Activated CD4-positive, alpha-beta T cell treated with anti-CD3 and anti-CD28 coated beads for 48 hours (primary cell): ENCODE measurements around the gene FBXL22.
"Not testable (repeated sequence)": the region's sequence is repeated elsewhere in the genome, so short reads cannot be mapped to it uniquely, and the experiment has no call there.

Experiments used
- DNase-seq: peaks from one replicate; pipeline ENCODE4 v3.0.0-alpha.2; 2020

Gene FBXL22

DNA sequence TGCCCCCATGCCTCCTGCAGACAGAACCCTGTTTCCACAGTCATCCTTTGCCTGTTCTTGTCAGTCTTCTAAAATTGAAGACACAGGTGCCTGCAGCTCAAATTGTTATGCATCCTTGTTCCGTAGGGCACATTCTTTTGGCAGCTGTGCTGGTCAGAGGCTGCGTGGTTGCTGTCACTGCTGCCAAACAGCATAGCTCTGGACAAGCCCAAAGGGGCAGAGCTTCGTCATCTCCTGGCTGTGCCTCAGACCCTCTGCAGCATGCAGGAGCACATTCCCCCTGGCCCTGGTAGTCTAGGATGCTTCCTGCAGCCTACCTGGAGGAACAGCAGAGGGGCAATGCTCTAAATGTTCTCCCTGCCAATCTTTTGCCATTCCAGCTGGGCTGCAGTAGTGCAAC is 2.1 kb upstream of the FBXL22 start:
- no peak for DNase-seq

DNA sequence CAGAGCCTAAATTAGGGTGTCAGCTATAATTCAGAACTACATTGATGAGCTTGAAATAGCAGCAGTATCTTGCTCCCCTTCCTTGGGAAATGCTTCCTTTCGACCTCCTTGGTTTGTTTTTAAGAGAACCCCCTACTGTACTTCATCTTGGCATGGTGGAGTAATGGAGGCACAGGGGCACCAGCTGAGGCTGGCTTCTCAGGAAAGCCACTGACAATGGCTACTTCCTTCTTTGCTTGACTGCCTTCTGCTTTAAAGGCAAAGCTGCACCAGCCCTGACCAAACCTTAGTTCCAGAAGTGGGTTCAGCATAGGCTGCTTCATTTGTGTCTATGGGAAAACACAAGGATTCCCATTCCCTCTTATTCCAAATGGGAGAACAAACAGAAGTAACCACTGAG is 1.5 kb upstream of the FBXL22 start:
- no peak for DNase-seq

DNA sequence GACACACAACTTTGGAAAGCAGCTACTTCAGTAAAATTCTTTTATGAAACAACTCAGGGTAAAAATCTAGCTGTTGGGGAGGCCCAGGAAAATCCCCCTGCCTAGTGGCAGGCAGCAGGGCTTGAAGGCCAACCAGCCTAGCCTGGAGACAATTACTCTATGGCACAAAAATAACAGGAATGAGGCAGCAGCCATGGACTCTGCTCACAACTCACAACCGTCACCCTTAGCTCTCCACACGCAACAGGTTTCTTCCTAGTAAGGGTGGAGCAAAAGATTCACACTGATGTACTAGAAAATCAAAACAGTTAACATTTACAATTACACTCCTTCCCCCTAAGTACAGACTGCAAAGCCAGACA is 530 bp upstream of the FBXL22 start:
- DNase-seq, result no peak

DNA sequence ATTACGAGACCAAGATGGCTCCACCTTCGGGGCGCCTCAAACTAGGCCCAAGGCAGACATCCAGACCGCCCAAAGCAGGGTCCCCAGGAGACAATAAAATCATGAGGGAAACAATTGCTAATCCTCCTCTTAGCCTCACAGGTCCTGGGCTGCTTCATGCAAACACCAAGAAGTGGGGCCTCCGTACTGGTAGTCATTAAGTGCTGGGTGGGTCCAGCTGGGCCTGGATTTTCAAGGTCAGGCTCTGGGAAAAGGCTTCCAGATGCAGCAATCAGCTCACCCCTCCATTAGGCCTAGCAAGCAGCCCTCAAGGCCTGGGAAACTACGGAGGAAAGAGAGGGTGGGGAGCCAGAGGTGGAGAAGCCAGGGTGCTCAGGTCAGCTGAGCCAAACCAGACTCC is 634 bp downstream of the FBXL22 start:
- no peak for DNase-seq

DNA sequence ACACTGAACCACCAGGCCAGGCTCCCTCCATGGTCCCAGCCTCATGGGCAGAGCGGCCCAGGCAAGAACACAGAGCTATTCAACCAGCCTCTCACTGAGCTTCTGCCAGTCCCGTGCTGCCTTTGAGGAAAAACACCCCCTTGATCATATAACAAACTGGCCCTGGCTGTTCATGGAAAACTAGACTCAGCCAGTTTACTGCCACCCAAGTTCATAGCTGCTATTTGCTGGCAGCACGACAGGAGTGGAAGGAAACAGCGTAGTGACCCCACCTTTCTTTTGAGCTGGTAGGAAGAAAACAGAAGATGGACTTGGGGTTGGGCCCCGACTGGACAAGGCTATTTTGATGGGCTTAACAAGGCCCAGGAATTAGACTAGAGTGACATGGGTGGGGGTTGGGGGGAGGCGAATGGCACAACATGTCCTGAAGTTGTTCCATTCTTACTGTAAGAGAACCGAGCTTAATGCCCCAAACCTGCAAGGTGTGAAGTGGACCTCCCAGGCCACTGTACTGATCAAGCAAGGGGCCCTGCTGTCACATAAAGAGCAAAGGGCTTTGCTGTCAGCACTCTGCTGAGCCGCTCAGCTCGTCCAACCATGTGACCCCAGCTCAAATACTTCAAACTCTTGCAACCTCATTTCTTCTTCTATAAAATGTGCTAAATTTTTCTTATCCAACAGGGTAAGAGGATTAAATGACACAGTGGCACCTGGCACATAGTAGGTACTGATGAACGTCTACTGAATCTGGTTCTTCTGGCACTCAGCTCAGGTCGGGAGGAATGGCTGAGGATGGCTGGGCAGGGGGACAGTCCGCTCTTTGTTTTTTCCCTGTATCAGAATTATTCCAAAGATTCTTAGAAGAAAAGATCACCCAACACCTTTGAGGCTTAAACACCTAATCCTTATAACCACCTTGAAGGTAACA is 1.6 kb downstream of the FBXL22 start:
- no peak for DNase-seq

DNA sequence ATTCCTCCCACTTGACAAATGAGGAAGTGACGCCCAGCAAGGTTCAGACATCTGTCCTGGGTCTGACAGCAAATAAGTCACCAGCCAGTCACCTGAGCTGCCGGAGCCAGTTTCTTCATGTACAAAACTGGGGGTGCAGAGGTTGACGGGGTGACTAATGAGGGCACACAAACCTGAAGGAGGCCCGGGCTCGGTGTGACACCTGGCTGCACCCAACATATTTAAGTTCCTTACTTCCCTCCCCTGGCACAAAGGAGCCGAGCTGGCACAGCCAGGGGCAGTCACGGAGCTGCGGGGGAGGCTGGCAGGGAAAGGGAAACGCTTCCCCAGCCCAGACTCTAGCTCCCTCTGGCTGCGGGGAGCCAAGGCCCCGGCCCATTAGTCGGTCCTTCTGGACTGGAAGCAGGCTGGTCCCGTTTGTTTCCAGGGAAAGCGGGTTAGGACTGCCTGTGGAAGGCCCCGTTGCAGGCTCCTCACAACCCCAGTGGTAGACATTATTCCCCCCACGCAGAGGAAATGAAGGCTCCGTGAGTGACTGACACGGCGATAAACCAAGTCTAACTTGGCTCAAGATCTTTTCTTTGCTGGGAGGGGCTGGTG is 2.3 kb downstream of the FBXL22 start:
- DNase-seq, result peak; percentile 62

DNA sequence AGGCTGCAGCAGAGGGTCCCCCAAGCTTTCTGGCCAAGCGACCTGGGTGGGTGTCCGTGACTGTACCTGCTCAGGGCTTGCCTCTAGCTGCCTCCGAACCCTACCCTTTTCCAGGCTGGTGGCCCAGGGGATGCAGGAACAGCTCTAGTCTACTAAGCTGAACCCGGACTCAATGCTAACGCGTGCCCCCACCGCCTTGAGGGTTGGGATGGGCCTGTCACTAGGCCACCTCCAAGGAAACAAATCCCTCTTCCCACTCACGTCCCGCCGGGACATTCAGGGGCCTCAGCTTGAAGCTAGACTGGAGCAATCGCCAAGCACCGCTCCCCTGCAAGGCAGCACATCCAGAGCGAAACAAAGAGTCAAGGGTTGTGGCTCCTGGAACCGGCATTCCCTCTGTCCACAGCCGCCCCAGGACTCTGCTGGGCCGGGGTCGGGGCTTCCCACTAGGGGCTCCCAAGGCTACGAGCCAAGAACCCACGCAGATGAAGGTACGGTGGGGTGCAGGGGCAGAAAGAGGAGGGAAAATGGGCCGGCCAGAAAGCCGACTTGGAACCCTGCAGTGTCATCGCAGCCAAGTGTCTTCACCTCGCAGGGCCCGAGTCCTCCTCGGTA is 2.9 kb downstream of the FBXL22 start:
- DNase-seq, result no peak

DNA sequence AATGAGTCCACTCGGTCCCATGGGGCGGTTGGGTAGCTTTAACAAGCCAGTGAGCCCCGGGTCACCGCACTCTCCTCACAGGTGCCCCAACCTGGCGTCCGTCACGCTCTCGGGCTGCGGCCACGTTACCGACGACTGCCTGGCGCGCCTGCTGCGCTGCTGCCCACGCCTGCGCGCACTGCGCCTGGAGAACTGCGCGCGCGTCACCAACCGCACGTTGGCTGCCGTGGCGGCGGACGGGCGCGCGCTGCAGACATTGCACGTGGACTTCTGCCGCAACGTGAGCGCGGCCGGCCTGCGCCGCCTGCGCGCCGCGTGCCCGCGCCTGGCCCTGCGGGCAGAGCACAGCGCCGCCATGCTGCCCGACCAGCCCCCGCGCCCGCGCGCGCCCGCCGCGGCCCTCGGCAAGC is 3.4 kb downstream of the FBXL22 start:
- DNase-seq, result peak; percentile 94

DNA sequence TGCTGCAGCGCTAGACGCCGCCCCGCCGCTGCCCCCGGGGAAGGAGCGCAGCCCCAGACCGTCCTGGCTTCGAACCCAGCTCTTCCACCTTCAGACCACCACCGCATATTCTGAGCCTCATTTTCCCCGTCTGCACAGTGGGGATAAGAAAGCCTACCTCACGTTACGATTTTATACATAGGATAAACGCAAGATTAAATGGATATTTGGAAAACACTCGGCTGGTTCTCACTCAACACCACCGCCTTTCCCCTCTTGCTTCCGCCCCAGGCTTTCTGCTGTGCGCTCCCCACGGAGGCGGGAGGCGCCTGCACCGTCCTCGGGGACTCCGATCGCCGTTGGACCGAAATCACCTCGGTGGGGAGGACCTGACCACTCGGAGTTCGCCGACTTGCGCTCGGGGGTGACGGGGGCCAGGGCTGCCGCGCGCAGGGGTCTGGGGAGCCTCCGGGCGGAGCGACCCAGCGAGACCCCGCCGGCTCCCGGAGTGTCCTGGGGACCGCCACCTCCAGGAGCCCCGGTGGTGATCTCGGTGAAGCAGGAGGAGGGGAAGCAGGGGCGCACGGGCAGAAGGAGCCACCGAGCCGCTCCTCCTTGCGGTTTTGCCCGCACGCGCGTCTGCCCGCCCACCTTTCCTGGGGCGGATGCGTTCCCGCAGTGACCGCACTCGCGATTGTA is 4.0 kb downstream of the FBXL22 start:
- peak; percentile 65 for DNase-seq

DNA sequence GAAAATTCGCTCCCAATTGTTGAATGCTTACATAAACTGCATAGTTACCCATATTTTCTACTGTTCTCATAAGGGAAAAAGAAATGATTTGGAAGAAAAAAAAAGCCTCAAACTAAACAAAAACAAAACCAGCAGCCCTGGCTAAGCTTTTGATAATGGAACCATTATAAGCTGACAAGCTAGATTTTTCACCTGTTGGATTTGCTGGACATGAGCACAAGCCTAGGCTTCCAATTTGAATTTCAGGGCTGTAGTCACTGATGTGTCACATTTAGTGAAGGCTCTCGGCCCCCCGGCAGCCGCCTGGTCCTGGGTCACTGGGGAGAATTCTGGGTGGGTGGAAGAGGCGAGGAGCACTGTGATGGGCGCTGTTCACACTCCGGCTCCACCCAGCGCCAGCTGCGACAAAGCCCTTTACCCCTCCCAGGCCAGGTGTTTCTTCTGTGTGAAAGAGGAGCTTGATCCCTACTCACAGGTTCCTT is 4.6 kb downstream of the FBXL22 start:
- DNase-seq, result no peak

DNA sequence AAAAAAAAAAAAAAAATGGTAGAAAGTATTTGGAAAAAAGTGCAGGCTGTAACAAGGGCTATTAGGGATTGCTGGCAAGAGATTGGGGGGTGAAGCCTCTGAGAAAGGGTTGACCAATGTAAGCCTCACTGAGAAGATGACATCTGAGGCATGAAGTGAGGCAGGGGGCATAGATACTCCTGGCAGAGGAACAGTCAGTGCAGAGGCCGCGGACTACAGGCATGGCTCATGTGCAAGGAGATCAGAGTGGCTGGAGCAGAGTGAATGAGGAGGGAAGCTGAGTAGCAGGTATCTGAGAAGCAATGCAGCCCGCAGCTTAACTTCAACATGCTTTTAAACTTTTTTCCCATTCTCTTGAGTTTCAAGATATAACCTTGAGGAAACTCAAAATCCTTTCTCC is 5.4 kb downstream of the FBXL22 start:
- DNase-seq, result no peak

DNA sequence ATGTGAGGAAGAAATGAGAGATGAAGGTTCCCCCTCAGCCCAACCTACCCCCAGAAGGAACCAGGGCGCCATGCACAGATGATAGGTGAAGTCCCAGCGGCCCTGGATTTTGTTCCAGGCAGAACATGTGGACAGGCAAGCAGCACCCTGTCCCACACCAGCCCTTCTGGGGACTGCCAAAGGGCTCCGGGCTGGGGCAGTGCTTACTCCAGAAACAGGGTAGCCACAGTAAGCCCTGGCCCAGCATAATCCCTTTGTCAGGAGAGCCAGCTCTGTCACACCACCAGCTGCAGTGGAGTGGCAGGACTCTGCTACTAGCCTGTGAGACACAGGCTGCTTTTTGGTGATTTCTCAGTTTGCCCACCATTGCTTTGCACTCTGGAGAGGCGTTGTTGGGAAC is 6.3 kb downstream of the FBXL22 start:
- DNase-seq, result no peak

DNA sequence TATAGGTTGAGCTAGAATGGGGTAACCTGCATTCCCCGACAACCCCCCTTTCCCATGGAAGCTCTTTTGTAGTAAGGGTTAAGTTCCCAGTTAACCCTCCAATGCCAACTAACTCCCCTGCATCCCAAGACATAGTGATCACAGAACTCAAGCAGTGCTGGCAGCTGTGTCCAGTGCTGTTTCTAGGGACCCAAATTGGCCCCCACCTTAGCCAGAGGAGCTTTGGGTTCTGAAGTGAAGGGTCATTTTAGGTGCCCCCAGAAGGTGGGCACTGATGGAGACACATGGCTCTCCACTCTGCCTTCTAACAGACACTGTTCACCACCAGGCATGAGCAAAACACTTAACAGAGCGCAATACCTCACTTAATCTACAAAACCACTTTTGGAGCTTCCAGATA is 7.1 kb downstream of the FBXL22 start:
- DNase-seq, result no peak

DNA sequence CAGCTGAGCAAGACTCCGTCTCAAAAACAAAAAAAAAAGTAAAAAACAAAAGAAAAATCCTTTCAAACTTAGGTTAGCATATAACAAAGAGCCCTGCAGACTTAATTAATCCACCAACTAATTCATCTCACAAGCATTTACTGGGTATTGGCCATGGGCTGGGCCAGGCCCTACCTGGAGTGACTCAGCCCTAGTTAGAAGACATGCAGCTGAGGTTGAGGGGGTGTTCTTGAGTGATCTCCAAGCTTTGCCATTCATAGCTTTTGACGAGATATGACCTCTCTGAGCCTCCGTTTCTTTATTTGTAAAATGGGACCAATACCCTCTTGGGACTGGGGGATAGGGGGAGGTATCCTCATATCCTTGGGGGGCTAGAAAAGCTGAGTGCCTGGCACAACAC is 7.8 kb downstream of the FBXL22 start:
- DNase-seq, result no peak

DNA sequence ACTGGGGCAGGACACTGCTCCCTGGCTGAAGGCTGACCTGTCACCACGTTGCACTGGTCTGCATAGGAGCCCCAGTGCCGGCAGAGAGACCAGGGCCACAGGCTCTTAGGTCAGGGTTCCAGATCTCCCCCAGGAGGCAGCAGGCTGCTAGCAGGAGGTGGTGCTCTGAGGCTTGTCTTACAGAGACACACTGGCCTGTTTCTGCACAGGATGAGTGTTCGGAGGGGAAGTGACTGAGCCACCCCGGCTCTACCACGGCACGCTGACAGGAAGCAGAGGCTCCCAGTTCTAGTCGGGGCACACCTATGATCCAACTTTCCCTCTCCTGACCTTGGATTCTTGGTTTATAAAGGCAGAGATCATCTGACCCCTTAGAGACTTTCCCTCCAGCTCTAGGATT is 8.6 kb downstream of the FBXL22 start:
- peak; percentile 75 for DNase-seq

DNA sequence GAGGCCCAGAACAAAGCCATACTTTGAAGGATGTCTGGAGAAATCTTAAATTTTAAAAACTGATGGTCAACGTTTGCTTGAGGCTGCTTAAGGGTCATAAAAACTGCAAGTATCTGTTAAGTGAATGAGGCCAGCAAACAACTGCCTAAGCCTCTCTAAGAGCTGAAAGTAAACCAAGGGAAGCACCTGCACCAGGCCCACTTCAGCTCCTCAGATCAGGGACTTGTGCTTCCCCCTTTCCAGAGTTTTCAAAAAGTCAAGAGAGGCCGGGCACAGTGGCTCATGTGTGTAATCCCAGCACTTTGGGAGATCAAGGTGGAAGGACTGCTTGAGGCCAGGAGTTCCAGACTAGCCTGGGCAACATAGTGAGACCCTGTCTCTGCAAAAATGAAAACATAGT is 9.1 kb downstream of the FBXL22 start:
- DNase-seq, result no peak

DNA sequence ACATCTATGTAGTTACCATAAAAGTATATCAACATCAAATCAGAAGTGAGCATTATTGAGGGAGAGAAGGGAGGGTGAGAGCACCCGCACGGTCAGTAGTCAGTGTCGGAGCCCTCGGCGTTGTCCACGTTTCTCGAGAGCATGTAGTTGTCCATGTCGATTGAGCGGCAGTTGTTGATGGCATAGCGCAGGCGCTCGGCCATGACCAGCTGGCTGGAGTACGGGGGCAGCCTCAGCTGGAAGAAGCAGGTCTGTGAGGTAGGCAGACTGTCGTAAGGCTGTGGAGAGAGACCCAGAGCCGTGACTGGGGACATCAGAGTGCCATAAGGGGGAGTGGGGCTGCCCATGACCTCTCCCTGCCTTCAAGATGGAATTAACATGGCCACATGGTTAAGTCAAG is 11.8 kb downstream of the FBXL22 start:
- no peak for DNase-seq

DNA sequence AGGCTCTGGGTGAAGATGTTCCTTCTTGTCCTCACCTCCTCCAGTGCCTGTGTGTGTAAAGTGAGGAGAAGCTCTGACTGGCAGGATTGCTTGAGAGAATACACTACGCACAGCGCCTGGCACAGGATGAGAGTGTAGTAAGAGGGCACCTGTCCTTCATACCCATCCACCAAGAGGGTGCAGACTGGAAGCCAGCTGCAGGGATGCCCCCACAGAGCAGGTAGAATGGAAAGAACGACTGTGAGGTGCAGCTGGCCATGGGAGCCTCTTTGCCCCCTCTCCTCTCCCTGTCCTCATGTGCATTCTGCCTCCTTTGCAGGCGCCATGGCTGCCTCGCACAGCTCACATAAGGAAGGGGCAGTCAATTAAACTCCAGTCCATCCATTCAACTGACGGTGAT is 12.3 kb downstream of the FBXL22 start:
- no peak for DNase-seq

DNA sequence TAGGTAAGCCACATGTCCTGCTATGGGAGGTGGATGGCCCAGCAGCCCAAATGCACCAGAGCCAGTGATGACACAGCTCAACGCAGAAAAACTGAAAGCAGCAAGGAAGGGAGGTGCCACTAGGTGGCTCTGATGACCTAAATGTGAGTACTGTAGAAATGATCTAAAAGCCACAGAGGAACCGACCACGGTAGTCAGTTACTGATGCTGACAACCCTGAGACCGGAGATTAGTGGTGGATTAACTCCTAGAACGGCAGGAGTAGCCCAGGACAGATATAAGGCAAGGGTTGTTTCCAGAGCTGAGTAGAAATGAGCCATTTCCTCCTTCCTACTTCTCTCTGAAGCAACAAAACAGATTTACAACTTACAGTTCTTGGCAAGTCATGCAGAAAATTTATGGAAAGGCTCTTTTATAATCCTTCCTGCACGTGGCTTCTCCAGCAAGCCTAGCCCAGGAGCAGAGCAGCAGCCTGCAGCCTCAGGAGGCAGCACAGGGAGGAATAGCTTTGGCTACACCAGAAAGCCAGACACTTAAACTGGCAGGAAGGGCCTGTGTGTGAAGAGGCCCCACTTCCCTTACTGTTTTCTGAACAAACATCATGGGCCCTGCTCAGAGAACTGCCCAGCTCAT is 13.1 kb downstream of the FBXL22 start:
- peak; percentile 84 for DNase-seq

DNA sequence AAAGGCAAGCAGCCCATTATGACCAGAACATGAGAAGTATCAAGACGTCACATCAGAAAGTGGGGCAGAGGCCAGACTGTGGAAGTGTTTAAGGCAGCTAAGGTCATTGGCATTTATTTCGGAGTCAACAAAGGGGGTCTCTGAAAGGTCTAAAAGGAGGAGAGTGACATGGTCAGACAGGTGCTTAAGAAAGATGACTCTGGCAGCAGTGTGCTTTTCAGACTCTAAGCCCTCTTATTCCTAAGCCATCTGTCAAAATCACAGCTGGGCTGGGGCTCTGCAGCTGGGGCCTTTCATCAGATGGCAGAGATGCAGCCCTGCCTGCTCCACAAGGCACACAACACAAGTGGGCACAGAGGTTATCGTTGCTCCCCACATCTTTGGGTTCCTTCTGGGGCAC is 14.0 kb downstream of the FBXL22 start:
- DNase-seq, result no peak

DNA sequence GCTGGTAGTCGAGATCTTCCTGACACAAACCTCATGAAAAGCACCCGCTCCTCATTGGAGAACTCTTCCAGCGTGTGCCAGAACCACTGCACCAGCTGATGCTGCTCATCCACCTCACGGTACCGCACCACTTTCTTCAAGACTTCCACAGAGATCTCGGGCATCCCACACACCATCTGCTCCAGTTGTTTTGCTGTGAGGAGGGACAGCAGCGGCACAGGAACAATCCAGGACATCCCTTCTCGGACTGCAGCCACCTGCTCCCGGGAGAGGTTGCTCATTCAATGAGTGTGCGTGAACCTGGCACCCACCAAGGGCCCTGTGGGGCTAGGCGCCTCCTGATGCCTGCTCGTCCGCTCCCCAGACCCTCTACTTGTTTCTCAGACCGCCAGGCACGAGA is 15.1 kb downstream of the FBXL22 start:
- no peak for DNase-seq

DNA sequence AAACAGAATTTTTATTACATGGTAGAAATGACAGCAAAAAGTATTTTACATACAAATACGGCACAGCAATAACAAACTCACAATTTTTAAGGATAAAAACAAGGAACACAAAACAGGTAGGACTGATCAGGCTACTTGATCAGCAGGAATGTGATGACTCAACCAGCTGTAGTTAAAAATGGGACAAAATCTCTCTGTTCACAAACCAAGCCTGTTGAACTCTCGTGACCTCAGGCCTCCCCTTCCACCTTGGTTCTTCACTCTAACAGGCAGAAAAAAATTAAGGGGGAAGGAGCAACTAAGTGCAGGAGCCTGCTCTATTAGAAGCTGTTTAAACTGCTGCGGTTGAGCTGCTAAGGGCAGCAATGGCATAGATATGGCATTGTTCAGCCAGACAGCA is 18.7 kb downstream of the FBXL22 start:
- DNase-seq, result no peak

DNA sequence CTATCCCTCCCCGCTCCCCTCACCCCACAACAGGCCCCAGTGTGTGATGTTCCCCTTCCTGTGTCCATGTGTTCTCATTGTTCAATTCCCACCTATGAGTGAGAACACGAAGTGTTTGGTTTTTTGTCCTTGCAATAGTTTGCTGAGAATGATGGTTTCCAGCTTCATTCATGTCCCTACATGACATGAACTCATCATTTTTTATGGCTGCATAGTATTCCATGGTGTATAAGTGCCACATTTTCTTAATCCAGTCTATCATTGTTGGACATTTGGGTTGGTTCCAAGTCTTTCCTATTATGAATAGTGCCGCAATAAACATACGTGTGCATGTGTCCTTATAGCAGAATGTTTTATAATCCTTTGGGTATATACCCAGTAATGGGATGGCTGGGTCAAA is 20.0 kb downstream of the FBXL22 start:
- not testable (repeated sequence) for DNase-seq
